HG02870 (cell line): ENCODE data around the gene CD69.
"Not testable (repeated sequence)": the region's sequence is repeated elsewhere in the genome, so short reads cannot be mapped to it uniquely, and the experiment has no call there.

Source experiments
- ATAC-seq: cut with Tn5 transposase; IDR thresholded peaks from one replicate; pipeline ENCODE4 v1.9.1; 2021; ENCODE audit warnings: mild to moderate bottlenecking, moderate library complexity; ENCODE audit not compliant: unreplicated experiment

CD69 gene

GRCh38 chr12:9724023-9724422 lies 36.7 kb downstream of the CD69 start:
- no peak for ATAC-seq

- ATAC-seq: peak; percentile 72
Measured at GRCh38 chr12:9721394-9722092, 39.2 kb downstream of the CD69 start.

GRCh38 chr12:9719790-9720189 lies 40.9 kb downstream of the CD69 start:
- ATAC-seq: no peak

- ATAC-seq: no peak
Measured at GRCh38 chr12:9718968-9719367, 41.7 kb downstream of the CD69 start.

GRCh38 chr12:9717070-9717925 lies 43.4 kb downstream of the CD69 start:
- ATAC-seq: no peak

GRCh38 chr12:9713032-9713558 lies 47.6 kb downstream of the CD69 start:
- peak; percentile 76 for ATAC-seq

- ATAC-seq: no peak
Measured at GRCh38 chr12:9711664-9712063, 49.0 kb downstream of the CD69 start.

GRCh38 chr12:9710584-9711375 lies 49.9 kb downstream of the CD69 start:
- no peak for ATAC-seq

GRCh38 chr12:9708853-9709252 lies 51.8 kb downstream of the CD69 start:
- ATAC-seq: no peak

GRCh38 chr12:9707864-9708808 lies 52.6 kb downstream of the CD69 start:
- ATAC-seq: no peak

- no peak for ATAC-seq
Measured at GRCh38 chr12:9707356-9707755, 53.3 kb downstream of the CD69 start.

GRCh38 chr12:9706086-9706685 lies 54.5 kb downstream of the CD69 start:
- ATAC-seq: no peak

GRCh38 chr12:9704561-9704960 lies 56.1 kb downstream of the CD69 start:
- ATAC-seq: not testable (repeated sequence)
